Measurements from ENCODE around the gene TRIM75.
"Not testable (repeated sequence)": the region's sequence is repeated elsewhere in the genome, so short reads cannot be mapped to it uniquely, and the experiment has no call there.

- TF ChIP-seq CTCF, POLR2A (IDR thresholded peaks at IDR 0.05): not testable (repeated sequence)
Measured at GRCh38 chr4:165019995-165020394, 33.7 kb upstream of the TRIM75 start.

All from esophagus squamous epithelium (tissue), 4 donors.